ENCODE results near the gene FAM174B.

The FAM174B gene

DNA sequence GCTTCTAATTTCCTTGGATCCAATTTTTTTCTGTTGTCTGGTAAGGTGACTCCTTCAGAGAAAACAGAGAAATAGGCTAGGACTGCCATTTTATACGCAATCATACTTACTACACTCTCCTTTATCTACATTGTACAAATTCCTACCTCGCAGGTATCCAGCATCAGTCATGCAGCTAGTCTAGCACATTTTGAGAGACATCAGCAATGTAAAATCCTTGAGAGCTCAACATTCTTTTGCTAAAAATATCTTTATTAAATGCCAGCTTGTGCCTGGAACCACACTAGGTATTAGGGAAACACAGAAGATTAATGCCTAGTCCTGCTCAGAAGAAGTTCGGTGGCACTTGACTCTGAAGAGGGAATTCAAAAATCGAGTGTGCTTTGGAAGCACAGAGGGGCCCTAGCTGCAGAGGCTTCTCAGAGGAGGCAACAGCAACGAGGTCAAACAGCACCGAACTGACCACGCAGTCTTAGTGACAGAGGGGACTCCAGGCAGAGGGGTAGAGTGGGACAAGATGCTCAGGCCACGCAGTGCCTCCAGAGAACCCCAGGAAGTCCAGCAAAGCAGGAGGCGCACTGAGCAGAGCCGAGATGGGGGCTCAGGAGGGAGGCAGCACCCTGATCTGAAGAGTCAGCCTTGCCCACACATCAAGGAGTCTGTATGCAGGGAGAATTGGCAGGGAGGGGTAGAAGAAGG, 3.5 kb downstream of the FAM174B start:
- 0 out of 2 replicates have a peak, but pooled peaks cover 4% of the 10 kb centered on the region for H3K9me3 ChIP-seq (ENCODE audit: insufficient read depth, low read depth, low read length)
- peaks cover 14% of the 10 kb centered on the region for H3K27me3 ChIP-seq (ENCODE audit: insufficient read depth, low read length)
- H3K27ac ChIP-seq (ENCODE audit: low read length), result no peak overlapping the region
- no peak overlapping the region for H3K4me3 ChIP-seq (ENCODE audit: low read length)
- H3K4me1 ChIP-seq (ENCODE audit: insufficient read depth, low read length), result peaks cover 31% of the 10 kb centered on the region
- no peak overlapping the region for H3K9ac ChIP-seq (ENCODE audit: low read depth, low read length)
- peaks cover 3% of the 10 kb centered on the region; the same call in 1 of the 2 replicates for H3K36me3 ChIP-seq (ENCODE audit: insufficient read depth, low read depth, low read length)

- Histone ChIP-seq H3K27me3 (ENCODE audit: insufficient read depth, low read length) (peaks cover 3% of the 10 kb centered on the region), H3K9me3 (ENCODE audit: insufficient read depth, low read depth, low read length) (0 out of 2 replicates have a peak, but pooled peaks cover 4% of the 10 kb centered on the region), H3K27ac (ENCODE audit: low read length) (no peak overlapping the region), H3K36me3 (ENCODE audit: insufficient read depth, low read depth, low read length) (peaks cover 3% of the 10 kb centered on the region; the same call in 1 of the 2 replicates), H3K9ac (ENCODE audit: low read depth, low read length) (no peak overlapping the region), H3K4me3 (ENCODE audit: low read length) (no peak overlapping the region), H3K4me1 (ENCODE audit: insufficient read depth, low read length) (peaks cover 40% of the 10 kb centered on the region)
Observed at GRCh38 chr15:92650966-92651365, 4.6 kb downstream of the FAM174B start.

GRCh38 chr15:92650256-92650655, 5.3 kb downstream of the FAM174B start:
- no peak overlapping the region for H3K9ac ChIP-seq (ENCODE audit: low read depth, low read length)
- 0 out of 2 replicates have a peak, but pooled peaks cover 4% of the 10 kb centered on the region for H3K9me3 ChIP-seq (ENCODE audit: insufficient read depth, low read depth, low read length)
- peaks cover 39% of the 10 kb centered on the region for H3K4me1 ChIP-seq (ENCODE audit: insufficient read depth, low read length)
- peaks cover 3% of the 10 kb centered on the region; the same call in 1 of the 2 replicates for H3K36me3 ChIP-seq (ENCODE audit: insufficient read depth, low read depth, low read length)
- no peak overlapping the region for H3K27ac ChIP-seq (ENCODE audit: low read length)
- no peak overlapping the region for H3K4me3 ChIP-seq (ENCODE audit: low read length)
- no peaks in the 10 kb centered on the region; the same call in 1 of the 2 replicates for H3K27me3 ChIP-seq (ENCODE audit: insufficient read depth, low read length)

GRCh38 chr15:92648190-92648875, 7.2 kb downstream of the FAM174B start:
- Histone ChIP-seq H3K27me3 (ENCODE audit: insufficient read depth, low read length) (no peaks in the 10 kb centered on the region), H3K4me1 (ENCODE audit: insufficient read depth, low read length) (peaks cover 42% of the 10 kb centered on the region), H3K9me3 (ENCODE audit: insufficient read depth, low read depth, low read length) (0 out of 2 replicates have a peak, but pooled peaks cover 4% of the 10 kb centered on the region), H3K27ac (ENCODE audit: low read length) (peak overlapping the region; percentile 80), H3K36me3 (ENCODE audit: insufficient read depth, low read depth, low read length) (peaks cover 3% of the 10 kb centered on the region; the same call in 1 of the 2 replicates), H3K9ac (ENCODE audit: low read depth, low read length) (peak overlapping the region; percentile 74), H3K4me3 (ENCODE audit: low read length) (peak overlapping the region; percentile 53; the same call in 1 of the 2 replicates)

- Histone ChIP-seq H3K4me3 (ENCODE audit: low read length) (peak overlapping the region; percentile 53), H3K27me3 (ENCODE audit: insufficient read depth, low read length) (no peaks in the 10 kb centered on the region), H3K27ac (ENCODE audit: low read length) (peak overlapping the region; percentile 89), H3K9me3 (ENCODE audit: insufficient read depth, low read depth, low read length) (0 out of 2 replicates have a peak, but pooled peaks cover 4% of the 10 kb centered on the region), H3K9ac (ENCODE audit: low read depth, low read length) (peak overlapping the region; percentile 74), H3K36me3 (ENCODE audit: insufficient read depth, low read depth, low read length) (no peaks in the 10 kb centered on the region), H3K4me1 (ENCODE audit: insufficient read depth, low read length) (peaks cover 42% of the 10 kb centered on the region)
Observed at GRCh38 chr15:92647467-92648163, 8.0 kb downstream of the FAM174B start.

GRCh38 chr15:92646216-92646615, 9.4 kb downstream of the FAM174B start:
- H3K9ac ChIP-seq (ENCODE audit: low read depth, low read length), result 0 out of 2 replicates have a peak overlapping the region, but pooled peaks have one; percentile 74
- 0 out of 2 replicates have a peak, but pooled peaks cover 3% of the 10 kb centered on the region for H3K9me3 ChIP-seq (ENCODE audit: insufficient read depth, low read depth, low read length)
- no peak overlapping the region for H3K4me3 ChIP-seq (ENCODE audit: low read length)
- H3K4me1 ChIP-seq (ENCODE audit: insufficient read depth, low read length), result peaks cover 42% of the 10 kb centered on the region
- peak overlapping the region; percentile 89 for H3K27ac ChIP-seq (ENCODE audit: low read length)
- H3K36me3 ChIP-seq (ENCODE audit: insufficient read depth, low read depth, low read length), result no peaks in the 10 kb centered on the region
- no peaks in the 10 kb centered on the region for H3K27me3 ChIP-seq (ENCODE audit: insufficient read depth, low read length)

DNA sequence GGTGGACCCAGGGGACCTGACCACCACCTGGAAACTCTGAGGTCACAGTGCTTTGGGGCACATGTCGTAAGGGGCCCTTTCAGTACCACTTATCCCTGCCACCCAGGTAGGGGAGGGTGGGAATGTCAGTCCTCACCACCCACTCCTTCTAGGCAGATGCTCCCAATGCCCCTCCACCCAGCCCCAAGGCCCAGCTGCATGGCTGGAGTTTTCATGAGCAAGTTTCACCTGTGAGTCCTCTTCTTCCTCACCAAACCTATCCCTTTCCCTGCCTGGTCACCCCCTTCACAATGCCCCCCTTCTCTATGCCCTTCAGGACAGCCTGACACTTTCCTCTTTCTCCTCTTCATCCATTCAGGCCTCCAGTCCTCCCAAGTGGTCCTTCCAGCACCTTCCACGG, 9.8 kb downstream of the FAM174B start:
- no peaks in the 10 kb centered on the region for H3K36me3 ChIP-seq (ENCODE audit: insufficient read depth, low read depth, low read length)
- no peaks in the 10 kb centered on the region for H3K27me3 ChIP-seq (ENCODE audit: insufficient read depth, low read length)
- peaks cover 42% of the 10 kb centered on the region for H3K4me1 ChIP-seq (ENCODE audit: insufficient read depth, low read length)
- H3K9ac ChIP-seq (ENCODE audit: low read depth, low read length), result peak overlapping the region; percentile 74; the same call in 1 of the 2 replicates
- no peaks in the 10 kb centered on the region for H3K9me3 ChIP-seq (ENCODE audit: insufficient read depth, low read depth, low read length)
- H3K27ac ChIP-seq (ENCODE audit: low read length), result peak overlapping the region; percentile 89
- no peak overlapping the region for H3K4me3 ChIP-seq (ENCODE audit: low read length)

- H3K27me3 ChIP-seq (ENCODE audit: insufficient read depth, low read length), result no peaks in the 10 kb centered on the region
- no peak overlapping the region for H3K27ac ChIP-seq (ENCODE audit: low read length)
- no peak overlapping the region; the same call in 1 of the 2 replicates for H3K9ac ChIP-seq (ENCODE audit: low read depth, low read length)
- H3K36me3 ChIP-seq (ENCODE audit: insufficient read depth, low read depth, low read length), result no peaks in the 10 kb centered on the region
- H3K4me1 ChIP-seq (ENCODE audit: insufficient read depth, low read length), result peaks cover 42% of the 10 kb centered on the region
- no peaks in the 10 kb centered on the region for H3K9me3 ChIP-seq (ENCODE audit: insufficient read depth, low read depth, low read length)
- no peak overlapping the region for H3K4me3 ChIP-seq (ENCODE audit: low read length)
Observed at GRCh38 chr15:92645051-92645631, 10.4 kb downstream of the FAM174B start.

DNA sequence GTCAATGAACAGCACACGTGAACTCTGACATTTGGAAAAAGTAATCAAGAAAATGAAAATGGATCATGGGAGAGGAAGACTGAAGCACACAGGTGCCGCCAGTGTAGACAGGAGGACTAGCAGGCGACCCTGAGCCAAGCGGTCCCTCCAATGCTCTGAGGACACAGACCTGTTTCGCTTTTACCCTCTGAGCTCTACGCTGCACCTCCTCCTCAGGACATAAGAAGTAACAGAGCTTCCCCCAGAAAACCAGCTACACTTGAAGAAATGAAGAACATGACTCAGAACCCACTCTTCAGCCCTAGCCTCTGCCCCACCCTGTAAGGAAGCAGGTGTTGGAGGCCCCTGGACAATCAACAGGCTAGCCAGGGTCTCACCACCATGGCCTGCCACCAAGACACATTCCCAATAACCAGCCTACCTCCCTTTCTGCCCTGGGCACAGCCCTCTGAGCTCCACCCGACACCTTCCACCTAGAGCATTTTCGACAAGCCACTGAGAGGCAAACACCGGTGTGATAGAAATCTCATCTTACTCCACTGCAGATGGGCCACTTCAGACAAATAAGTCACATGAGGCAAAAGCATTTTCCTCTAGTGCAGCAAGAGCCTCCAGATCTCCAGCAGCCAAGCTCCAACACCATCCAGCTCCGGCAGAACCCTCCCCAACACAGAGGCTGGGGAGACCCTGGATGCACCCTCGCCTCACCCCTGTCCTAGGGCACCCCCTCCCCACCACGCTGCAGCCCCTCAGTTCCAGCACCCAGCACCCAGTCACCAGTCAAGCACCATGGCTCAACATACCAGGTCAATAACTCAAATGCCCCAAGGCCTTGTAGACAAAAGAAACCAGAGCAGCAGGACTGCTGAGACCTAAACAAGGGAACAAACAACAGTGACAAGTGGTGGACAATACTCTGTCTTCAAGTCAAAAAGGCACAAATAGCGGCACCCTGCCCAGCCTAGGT, 11.4 kb downstream of the FAM174B start:
- no peak overlapping the region for H3K9ac ChIP-seq (ENCODE audit: low read depth, low read length)
- no peaks in the 10 kb centered on the region for H3K9me3 ChIP-seq (ENCODE audit: insufficient read depth, low read depth, low read length)
- H3K4me3 ChIP-seq (ENCODE audit: low read length), result no peak overlapping the region
- H3K4me1 ChIP-seq (ENCODE audit: insufficient read depth, low read length), result peaks cover 40% of the 10 kb centered on the region
- H3K36me3 ChIP-seq (ENCODE audit: insufficient read depth, low read depth, low read length), result no peaks in the 10 kb centered on the region
- no peaks in the 10 kb centered on the region for H3K27me3 ChIP-seq (ENCODE audit: insufficient read depth, low read length)
- H3K27ac ChIP-seq (ENCODE audit: low read length), result no peak overlapping the region

GRCh38 chr15:92638709-92639365, 16.7 kb downstream of the FAM174B start:
- no peak overlapping the region for H3K9ac ChIP-seq (ENCODE audit: low read depth, low read length)
- no peaks in the 10 kb centered on the region for H3K36me3 ChIP-seq (ENCODE audit: insufficient read depth, low read depth, low read length)
- H3K27ac ChIP-seq (ENCODE audit: low read length), result no peak overlapping the region
- no peaks in the 10 kb centered on the region for H3K27me3 ChIP-seq (ENCODE audit: insufficient read depth, low read length)
- H3K4me1 ChIP-seq (ENCODE audit: insufficient read depth, low read length), result peaks cover 3% of the 10 kb centered on the region
- no peaks in the 10 kb centered on the region for H3K9me3 ChIP-seq (ENCODE audit: insufficient read depth, low read depth, low read length)
- H3K4me3 ChIP-seq (ENCODE audit: low read length), result no peak overlapping the region

Measured in iPS-20b (cell line).